ENCODE data around the gene VEGFD. TPM values are rescaled to one million over a fixed set of nuclear protein-coding genes. Genes with fewer than 3 reads are reported as not detected.

VEGFD gene
- total RNA-seq, 1 donor from 2014 or later, result 80.1 TPM

GRCh38 chrX:15359701-15360100 is 24.5 kb downstream of the VEGFD start:
- Histone ChIP-seq H3K36me3 (no peaks in the 10 kb centered on the region), H3K4me3 (no peak overlapping the region), H3K27me3 (no peaks in the 10 kb centered on the region), H3K9me3 (no peaks in the 10 kb centered on the region), H3K4me1 (no peaks in the 10 kb centered on the region), H3K27ac (no peak overlapping the region)
- no peak for TF ChIP-seq CTCF (IDR thresholded peaks at IDR 0.05)
- ATAC-seq (no peak), DNase-seq (no peak)
- intact Hi-C loops (cut with DNase I), result no loop called here

GRCh38 chrX:15358533-15358932 is 25.7 kb downstream of the VEGFD start:
- Histone ChIP-seq H3K27me3 (no peaks in the 10 kb centered on the region), H3K9me3 (no peaks in the 10 kb centered on the region), H3K4me1 (no peaks in the 10 kb centered on the region), H3K4me3 (no peak overlapping the region), H3K36me3 (no peaks in the 10 kb centered on the region), H3K27ac (no peak overlapping the region)
- intact Hi-C loops (cut with DNase I), result no loop called here
- ATAC-seq (no peak), DNase-seq (no peak)
- TF ChIP-seq CTCF (IDR thresholded peaks at IDR 0.05), result no peak

- Histone ChIP-seq H3K36me3 (no peaks in the 10 kb centered on the region), H3K9me3 (no peaks in the 10 kb centered on the region), H3K4me3 (no peak overlapping the region), H3K4me1 (no peaks in the 10 kb centered on the region), H3K27me3 (no peaks in the 10 kb centered on the region), H3K27ac (no peak overlapping the region)
- peak; percentile 41 for ATAC-seq
- DNase-seq, result no peak
- intact Hi-C loops (cut with DNase I), result no loop called here
- TF ChIP-seq CTCF (IDR thresholded peaks at IDR 0.05), result no peak
Observed at GRCh38 chrX:15356444-15356843, 27.8 kb downstream of the VEGFD start.

- TF ChIP-seq CTCF (IDR thresholded peaks at IDR 0.05), result no peak
- Histone ChIP-seq H3K4me3 (no peak overlapping the region), H3K4me1 (no peaks in the 10 kb centered on the region), H3K36me3 (no peaks in the 10 kb centered on the region), H3K9me3 (no peaks in the 10 kb centered on the region), H3K27ac (no peak overlapping the region), H3K27me3 (no peaks in the 10 kb centered on the region)
- DNase-seq (no peak), ATAC-seq (no peak)
- intact Hi-C loops (cut with DNase I), result no loop called here
Observed at GRCh38 chrX:15350329-15350996, 33.8 kb downstream of the VEGFD start.

GRCh38 chrX:15349046-15349445 is 35.2 kb downstream of the VEGFD start:
- Histone ChIP-seq H3K27me3 (no peaks in the 10 kb centered on the region), H3K36me3 (no peaks in the 10 kb centered on the region), H3K9me3 (no peaks in the 10 kb centered on the region), H3K4me3 (no peak overlapping the region), H3K4me1 (no peaks in the 10 kb centered on the region), H3K27ac (no peak overlapping the region)
- peak; percentile 43 for TF ChIP-seq CTCF (IDR thresholded peaks at IDR 0.05)
- DNase-seq (no peak), ATAC-seq (peak; percentile 88)
- intact Hi-C loops (cut with DNase I), result no loop called here

- no peak for TF ChIP-seq CTCF (IDR thresholded peaks at IDR 0.05)
- no peaks in the 10 kb centered on the region for H3K36me3 ChIP-seq
- DNase-seq, result no peak
- H3K27ac ChIP-seq, result no peak overlapping the region
- ATAC-seq, result no peak
- no peak overlapping the region for H3K4me3 ChIP-seq
- H3K4me1 ChIP-seq, result peaks cover 3% of the 10 kb centered on the region
- intact Hi-C loops (cut with DNase I), result no loop called here
- H3K27me3 ChIP-seq, result no peaks in the 10 kb centered on the region
- no peaks in the 10 kb centered on the region for H3K9me3 ChIP-seq
Observed at GRCh38 chrX:15345976-15346375, 38.2 kb downstream of the VEGFD start.
